IPS DF 19.7 (cell line): ENCODE measurements around the gene IFI27L2.
A peak's percentile ranks its signal among the peaks of the same experiment; 100 is the strongest.

Experiments used
- DNase-seq: peaks from one replicate; pipeline ENCODE4 v3.0.0-alpha.2; 2013; ENCODE audit warnings: low read depth, low spot score

Gene IFI27L2

DNA sequence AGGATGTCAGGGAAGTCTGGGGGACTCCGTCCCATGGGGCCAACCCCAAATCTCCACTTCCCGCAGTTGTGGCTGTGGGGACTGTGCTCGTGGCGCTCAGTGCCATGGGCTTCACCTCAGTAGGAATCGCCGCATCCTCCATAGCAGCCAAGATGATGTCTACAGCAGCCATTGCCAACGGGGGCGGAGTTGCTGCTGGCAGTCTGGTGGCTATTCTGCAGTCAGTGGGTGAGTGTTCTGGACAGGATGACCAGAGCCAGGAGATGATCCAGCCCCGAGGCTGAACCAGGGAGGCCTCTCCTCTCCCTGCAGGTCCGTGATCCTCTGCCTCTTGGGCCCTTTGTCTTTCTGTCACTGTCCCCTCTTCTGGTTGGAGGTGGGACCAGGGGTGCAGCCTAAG lies 27.7 kb downstream of the IFI27L2 start:
- no peak for DNase-seq

DNA sequence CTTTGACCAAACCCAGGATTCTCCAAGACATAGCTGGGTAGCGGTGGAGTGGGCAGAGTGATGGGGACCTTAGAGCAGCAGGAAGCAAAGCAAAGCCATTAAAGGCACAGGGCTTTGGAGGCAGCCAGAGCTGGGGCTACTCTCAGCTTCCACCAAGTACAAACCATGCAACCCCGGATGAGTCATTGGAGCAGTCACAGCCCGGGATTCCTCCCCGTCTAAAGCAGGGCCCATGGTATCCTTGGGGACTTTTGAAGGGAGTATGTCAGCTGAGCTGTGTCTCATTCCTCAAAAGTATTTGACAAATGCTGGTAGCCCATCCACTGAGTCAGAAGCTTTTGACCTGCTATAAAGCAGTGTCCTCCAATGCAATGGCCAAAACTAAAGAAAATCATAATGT lies 28.6 kb downstream of the IFI27L2 start:
- no peak for DNase-seq

DNA sequence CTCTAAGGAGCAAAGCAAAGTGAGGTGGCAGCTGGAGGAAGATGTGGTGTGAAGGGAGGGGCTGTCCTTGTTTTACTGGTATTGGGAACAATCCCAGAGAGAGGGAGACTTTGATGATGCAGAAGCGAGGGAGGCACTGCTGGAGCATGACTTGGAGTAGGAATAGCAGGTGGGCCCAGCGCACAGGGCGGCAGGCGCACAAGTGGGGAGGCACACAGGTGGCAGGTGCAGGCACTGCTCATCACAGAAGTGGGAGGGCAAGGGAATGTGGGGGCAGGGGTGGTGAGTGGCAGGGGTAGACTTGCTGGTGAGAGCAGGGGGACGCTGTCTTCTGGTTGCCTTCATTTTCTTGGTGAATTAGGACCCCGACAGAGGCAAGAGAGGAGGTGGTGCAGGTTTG lies 30.4 kb downstream of the IFI27L2 start:
- no peak for DNase-seq

DNA sequence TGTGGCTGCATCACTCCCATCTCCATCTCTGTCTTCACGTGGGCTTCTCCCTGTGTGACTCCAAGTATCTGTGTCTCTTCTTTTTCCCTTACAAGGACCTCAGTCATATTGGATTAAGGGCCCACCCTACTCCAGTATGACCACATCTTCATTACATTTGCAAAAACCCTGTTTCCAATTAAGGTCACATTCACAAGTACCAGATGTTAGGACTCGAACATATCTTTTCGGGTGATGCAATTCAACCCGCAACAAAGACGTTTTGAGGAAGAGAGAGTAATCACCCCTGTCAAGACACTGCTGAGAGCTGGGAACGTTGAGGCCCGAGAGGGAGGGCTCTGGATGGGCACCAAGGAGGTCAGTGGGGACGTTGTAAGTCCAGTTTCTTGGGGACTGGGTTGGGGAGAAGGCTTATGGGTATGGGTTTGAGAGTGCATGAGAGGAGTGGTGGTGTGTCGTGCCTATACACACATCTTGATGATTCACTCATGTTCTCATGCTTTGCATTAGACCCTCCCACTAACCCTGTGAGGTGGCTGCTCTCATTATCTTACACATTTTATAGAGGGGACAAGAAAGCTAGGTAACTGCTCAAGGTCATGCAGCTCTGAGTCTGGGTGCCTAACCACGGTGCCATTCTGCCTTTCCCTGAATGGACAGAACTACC lies 30.9 kb downstream of the IFI27L2 start:
- DNase-seq: no peak

- DNase-seq: no peak
Observed at GRCh38 chr14:94097091-94097490, 32.3 kb downstream of the IFI27L2 start.

DNA sequence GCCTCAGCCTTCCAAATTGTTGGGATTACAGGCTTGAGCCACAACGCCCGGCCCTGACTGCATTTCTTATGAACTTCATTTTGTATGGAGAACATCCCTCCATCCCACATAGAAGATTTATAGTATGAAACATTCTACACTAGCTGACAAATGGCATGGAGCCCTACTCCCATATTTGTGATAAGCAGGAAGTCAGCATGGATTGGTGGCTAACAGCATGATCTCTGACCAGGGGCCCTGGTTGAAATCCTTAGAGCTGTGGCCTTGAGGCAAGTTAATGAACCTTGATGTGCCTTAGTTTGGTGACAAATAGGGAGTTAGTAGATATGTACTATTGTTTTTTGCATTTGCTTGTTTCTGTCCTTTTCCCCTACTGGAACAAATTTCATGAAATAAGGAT lies 36.0 kb downstream of the IFI27L2 start:
- no peak for DNase-seq

DNA sequence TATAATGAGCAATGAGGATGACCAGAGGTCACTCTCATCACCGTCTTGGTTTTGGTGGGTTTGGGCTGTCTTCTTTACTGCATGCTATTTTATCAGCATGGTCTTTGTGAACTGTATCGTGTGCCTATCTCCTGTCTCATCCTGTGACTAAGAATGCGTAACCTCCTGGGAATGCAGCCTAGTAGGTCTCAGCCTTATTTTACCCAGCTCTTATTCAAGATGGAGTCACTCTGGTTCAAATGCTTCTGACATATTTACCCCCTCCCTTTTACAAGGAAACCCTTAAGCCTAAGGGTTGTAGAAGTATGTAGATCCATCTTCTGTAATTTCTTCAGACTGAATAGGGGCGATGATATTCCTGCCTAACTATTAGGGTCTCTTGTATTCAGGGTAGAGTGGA lies 39.9 kb downstream of the IFI27L2 start:
- no peak for DNase-seq

DNA sequence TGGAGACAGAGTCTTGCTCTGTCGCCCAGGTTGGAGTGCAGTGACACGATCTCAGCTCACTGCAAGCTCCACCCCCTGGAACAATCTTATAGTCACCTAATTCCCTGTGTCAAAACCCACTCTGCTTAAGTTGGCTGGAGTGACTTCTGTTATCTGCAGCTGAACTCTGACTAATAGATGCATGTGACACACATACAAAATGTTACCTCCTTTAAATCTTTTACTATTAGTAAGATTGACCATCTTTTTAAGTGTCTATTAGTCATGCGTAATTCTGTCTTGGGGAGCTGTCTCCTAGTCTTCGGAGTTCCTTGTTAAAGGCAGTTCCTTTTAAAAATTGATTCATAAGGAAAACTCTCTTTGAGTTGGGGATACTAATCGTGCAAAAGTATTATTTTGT lies 40.9 kb downstream of the IFI27L2 start:
- DNase-seq: no peak

GRCh38 chr14:94087891-94088290 lies 41.5 kb downstream of the IFI27L2 start:
- no peak for DNase-seq

GRCh38 chr14:94081386-94081820 lies 48.0 kb downstream of the IFI27L2 start:
- DNase-seq: no peak

DNA sequence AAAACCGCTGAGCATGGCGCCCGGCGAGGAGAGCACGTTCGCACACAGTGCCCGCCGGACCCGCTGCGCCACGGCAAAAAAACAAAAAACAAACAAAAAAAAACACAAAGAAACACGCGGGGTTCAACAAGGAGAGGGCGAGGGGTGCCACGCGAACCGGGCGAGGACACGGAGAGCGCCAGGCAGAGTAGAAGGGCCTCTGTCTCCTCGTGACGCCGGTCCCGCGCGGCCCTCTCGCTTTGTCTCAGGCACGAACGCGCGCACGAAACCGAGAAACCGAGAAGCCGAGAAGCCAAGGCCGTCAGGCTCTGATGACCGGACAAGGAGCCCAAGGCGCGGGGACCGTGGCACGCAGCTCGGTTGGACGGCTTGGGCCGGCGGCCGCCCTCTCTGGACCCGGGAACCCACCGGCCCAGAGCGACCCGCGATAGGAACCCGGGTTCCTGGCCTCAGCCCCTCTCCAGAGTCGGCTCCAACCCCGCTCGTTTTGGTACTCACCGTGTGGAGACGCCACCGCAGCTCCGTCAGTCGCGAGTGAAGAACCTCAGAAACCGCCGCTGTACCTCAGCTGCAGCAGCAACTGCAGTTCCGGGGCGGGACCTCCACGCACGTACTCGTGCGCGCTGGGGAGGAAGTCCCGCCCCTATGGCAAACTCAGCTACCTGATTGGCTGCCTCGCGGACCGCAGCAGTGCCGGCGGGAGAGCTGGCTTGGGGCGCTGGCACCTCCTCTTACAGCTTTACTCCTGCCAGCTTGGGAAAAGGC lies 48.6 kb downstream of the IFI27L2 start, which contains the start of the genes DDX24 and IFI27L1:
Gene DDX24, minus strand, starts transcription at position 582 of the 765 bp plus-strand sequence. CDS start 1,460 bp downstream, outside the sequence.
Gene IFI27L1, plus strand, starts transcription at position 690 of the 765 bp plus-strand sequence. CDS start 15,628 bp downstream, outside the sequence.
- peak; percentile 63 for DNase-seq

DNA sequence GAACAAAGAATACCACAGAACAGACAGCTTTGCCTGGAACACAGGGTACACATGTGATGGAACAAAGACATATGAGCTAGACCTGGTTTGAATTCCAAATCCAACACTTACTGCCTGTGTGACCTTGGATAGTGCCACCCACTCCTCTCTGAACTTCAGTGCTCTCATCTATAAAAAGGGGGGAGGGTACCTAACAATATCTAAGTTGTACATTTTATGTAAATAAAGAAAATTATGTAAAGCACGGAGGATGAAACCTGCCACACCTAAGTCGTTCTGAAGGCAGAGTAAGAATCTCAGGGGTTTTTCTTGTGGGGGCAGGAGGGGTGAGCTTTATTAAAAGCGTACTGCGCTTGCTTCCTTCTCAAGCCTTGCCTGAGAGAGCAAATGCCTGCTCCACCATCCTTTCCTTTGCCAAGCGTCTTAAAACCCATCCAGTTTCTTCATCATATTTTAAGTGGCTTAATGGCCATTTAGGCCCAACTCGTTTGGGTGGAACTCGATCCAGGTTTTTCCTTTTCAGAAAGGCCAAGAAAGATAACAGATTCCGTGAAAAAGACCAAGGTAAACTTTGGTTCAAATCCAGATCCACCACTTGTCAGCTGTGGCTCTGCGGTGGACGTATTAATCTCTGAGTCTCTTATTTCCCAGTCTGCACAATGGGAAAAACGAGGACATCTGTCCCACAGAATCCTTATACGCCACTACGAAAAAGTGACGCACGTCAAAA lies 49.3 kb downstream of the IFI27L2 start:
- DNase-seq: no peak

GRCh38 chr14:94077823-94078222 lies 51.6 kb downstream of the IFI27L2 start:
- no peak for DNase-seq
